DMS 273 treated with DMSO at 0.1 percent for 48 hours (cell line): ENCODE results near the gene PLXNA4.
"Not testable (repeated sequence)": the region's sequence is repeated elsewhere in the genome, so short reads cannot be mapped to it uniquely, and the experiment has no call there.

ENCODE experiments used
- DNase-seq: peaks from one replicate; lab custom pipeline; 2025; lab: John Stamatoyannopoulos, UW

Gene PLXNA4

DNA sequence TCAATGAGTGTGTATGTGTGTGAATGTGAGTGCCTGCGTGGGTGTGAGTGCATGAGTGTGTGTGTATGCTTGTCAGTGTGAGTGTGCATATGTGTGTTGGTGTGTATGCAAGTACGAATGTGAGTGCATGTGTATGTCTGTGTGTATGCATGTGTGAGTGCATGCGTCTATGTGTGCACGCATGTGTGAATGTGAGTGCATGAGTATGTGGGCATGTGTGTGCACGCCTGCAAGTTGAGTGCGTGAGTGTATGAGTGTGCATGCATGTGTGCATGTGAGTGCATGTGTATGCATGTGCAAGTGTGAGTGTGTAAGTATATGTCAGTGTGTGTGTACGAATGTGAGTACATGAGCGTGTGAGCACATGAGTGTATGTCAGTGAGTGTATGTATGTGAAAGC, 399.6 kb downstream of the PLXNA4 start:
- DNase-seq, result no peak

DNA sequence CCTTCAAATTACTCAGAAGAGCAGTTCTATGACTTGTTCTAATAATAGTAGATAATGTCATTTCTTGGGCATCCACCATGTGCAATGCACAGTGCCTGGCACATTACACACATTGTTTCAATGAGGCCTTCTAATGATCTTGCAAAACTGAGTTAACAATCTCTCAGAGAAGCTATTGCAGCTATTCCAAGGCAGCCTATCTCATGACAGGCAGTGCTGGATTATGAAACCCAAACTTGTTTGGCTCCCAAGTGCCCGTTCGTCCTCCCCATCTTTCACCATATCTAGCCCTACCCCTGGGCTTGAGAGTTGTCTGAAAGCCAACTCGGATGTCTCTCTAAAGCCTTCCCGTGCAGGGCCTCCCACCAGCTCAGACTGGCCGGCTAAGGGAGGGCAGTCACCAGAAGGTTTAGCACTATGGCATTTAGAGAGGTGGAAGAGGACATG, 405.1 kb downstream of the PLXNA4 start:
- no peak for DNase-seq

DNA sequence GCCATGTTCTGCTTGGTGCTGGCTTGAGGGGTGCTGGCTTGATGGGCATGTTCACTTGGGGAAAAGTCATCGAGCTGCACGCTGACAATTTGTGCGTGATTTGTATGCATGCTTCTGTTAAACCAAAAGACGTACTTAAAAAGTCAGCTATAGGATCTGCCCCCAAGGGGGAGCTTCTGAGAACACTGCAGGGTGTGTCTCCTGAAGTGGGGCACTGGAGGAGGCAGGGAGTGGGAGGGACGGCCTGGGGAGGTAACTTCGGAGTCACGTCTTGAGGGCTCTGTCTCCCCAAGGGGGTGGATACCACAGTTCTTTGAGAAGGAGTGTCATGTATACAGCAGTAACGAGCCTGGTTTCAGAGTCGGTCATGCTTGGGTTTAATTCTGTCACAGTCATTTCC, 406.5 kb downstream of the PLXNA4 start:
- DNase-seq, result no peak

DNA sequence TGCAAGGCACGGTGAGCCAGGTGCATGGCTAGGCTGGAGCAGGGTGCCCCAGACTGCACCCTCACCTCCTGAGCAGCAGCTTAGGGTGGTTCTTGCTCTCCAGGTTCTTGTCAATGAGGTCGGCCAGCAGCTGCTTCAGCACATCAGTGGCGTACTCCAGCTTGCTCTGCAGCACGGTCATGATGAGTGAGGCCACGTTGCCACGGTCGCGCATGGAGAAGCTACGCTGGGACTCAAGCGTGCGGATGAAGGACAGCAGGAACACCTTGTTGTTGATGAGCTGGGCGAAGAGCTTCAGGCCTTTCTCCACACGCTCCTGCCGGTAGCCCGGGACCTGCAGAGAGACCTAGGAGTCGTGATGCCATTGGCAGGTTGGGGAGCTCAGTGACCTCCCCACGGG, 408.0 kb downstream of the PLXNA4 start:
- DNase-seq, result no peak

DNA sequence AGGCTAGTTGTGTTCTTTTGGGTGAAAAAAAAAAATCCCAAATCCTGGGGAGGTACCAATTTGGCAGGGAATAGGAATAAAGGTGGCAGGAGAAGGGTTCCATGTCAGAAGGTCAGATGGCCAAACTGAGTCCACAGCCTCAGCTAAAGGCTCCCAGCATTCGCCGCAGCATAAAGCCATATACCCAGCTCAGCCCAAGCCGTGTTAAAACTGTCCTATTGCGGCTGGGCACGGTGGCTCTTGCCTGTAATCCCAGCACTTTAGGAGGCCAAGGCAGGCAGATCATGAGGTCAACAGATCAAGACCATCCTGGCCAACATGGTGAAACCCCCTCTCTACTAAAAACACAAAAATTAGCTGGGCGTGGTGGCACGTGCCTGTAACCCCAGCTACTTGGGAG, 410.6 kb downstream of the PLXNA4 start:
- DNase-seq, result not testable (repeated sequence)

DNA sequence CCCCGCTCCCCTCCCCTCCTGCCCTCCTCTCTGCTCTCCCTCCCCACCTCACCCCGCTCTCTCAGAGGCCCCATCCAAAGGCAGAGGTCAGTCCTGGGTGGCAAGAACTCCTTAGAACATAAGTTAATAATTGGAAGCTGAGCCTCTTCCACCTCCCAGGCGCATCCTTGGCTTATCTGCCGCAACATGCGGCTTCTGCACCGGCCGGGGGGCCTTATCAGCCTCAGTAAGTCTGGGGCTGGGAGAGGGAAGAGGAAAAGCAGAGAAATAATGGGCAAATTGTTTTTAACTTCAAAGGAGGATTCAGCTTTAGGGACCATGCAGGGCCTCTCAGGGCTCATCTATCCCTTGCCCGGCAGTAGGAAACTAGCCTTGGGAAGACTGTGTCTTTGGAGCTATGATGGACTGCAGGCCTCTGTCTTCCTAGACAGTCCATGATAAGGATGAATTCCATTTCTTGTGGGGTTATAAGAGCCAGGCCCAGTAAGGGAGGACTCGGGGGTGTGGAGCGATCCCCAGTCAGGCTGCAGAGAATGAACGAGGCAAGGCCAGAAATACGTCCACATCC, 411.6 kb downstream of the PLXNA4 start:
- no peak for DNase-seq

DNA sequence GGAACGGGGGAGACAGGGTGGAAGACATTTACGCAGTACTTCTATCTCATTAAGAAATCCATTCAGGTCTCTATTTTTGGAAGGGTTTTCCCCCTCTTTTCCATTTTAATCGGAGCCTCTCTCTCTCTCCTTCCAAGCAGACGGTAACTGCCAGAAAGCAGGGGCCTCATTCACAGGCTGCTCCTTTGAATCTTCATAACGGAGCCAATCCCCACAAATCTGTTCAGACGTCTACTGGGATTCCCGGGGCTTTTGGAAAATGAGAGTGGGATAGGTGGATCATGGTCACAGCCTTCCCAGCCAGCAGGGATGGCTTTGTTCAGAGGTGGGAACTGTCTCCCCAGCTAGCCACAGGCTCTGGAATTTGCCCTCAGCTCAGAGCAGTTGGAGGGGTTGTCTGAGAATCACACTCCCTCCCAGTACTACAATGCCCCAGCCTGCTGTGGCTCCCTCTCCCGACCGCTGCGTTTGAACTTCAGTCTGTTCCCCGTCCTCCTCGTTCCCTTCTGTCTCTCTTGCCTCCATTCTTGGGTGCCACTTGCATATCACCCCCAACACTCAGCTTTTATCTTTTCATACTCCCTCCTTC, 413.6 kb downstream of the PLXNA4 start:
- no peak for DNase-seq

DNA sequence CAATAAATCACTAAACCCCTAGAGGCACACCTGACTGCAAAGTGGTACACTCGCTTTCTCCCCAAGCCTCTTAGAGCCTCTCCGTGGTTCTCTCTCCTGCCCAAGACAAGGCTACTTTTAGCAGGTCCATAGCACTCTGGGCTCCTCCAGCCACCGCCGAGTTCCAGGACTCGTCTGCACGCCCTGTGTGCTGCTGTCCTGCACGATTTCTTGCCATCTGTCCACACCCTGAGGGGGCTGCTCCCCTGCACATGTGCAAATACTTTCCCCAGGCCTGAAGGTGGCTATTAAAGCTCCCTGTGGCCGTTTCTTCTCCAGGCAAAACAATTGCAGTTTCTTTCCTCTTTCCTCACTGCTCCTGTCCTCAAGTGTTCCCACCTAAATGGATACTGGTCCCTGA, 414.3 kb downstream of the PLXNA4 start:
- no peak for DNase-seq

DNA sequence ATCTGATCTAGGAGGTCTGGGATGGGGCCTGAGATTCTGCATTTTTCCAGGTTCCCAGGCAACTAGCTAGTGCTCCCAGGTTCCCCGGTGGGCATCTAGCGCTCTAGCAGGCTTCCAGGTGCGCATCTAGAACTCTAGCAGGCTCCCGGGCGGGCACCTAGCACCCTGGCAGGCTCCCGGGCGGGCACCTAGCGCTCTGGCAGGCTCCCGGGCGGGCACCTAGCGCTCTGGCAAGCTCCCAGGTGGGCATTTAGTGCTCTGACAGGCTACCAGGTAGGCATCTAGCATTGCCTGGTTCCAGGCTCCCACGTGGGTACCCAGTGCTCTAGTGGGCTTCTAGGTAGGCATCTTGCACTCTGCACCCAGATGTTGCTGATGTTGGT, 414.7 kb downstream of the PLXNA4 start:
- DNase-seq, result no peak

DNA sequence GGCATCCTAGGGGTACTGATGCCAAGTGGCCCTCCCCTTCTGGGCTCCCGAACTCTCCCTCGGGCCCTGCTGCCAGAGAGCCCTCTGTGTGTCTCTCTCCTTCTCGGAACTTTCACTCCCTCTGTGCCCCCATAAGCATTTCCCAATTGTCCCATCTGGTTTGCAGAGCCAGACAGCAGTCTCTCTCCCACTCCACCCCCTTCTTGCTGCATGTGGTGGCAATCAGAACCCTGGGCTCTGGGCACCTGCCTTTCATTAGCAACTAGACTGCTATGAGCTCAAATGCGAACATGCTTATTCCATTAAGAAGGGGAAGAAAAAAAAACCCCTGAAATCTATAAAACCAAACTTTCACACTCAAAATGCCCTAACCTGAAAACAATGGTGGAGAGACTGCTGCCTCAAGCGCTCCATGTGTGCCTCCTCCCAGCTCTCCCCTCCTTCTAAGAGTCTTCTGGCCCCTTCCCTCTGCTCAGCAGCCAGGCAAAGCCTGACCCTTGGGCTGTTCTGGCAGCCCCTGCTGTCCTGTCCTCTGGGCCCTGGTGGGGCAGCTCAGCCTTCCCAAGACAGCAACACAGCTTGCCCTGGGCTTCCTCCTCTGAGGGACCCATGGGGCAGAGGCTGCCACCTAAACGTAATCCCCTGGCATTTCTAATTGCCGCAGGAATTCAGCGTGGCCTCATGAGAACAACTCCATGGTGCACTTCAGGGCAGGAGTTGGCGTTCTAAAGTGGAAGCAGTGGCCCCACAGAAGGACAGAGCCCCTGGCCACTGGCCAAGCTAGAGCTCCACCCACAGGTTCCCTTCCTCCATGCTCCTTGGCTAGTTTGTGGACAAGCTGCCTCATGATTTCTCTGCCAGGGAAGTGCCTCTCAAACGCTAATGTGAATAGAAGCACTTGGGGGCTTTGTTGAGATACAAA, 415.4 kb downstream of the PLXNA4 start:
- no peak for DNase-seq

DNA sequence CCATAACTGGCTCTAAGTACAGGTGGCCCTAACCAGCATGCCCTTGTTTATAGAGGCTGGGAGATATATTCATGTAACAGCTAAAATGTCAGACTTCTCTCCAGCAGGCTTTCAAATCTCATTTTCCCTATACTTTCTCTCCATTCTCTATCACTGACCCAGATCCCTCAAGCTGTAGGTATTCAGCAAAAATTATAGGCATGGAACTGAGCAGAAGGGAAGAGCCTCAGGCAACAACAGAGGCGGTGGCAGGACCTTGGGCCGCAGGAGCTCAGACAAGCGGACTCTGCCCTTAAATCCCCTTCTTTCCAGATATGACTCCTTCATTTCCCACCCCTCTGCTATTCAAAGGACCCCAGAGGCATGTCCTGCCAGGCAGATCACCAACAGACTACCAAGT, 417.4 kb downstream of the PLXNA4 start:
- DNase-seq, result no peak

DNA sequence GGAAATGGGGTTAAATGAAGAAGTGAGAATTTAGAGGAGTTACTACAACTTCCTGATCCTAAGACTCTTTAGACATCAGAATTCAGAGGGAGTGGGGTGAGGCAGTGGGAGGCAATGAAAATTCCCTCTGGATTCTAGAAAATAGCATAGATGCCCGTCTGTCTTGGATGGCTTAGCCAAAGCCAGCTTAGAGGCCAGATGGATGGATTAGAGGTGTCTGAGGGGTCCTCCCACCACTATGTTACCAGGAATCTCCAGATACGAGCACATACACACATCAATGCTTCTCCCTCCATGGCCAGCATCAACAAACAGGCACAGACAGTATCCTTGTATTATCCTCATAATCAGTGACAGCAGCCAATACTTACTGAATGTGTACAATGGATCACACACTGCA, 418.1 kb downstream of the PLXNA4 start:
- DNase-seq, result no peak

DNA sequence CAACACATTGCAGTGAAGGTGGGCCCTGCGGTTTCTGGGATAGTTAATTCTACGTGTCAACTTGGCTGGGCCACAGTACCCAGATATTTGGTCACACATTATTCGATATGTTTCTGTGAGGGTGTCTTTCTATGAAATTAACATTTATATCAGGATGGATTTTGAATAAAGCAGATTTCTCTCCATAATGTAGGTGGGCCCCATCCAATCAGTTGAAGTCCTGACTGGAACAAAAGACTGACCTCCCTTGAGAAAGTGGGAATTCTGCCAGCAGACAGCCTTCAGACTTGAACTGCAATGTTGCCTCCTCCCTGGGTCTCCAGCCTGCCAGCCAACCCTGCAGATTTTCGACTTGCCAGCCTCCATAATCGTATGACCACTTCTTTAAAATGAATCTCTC, 420.6 kb downstream of the PLXNA4 start:
- DNase-seq, result no peak

DNA sequence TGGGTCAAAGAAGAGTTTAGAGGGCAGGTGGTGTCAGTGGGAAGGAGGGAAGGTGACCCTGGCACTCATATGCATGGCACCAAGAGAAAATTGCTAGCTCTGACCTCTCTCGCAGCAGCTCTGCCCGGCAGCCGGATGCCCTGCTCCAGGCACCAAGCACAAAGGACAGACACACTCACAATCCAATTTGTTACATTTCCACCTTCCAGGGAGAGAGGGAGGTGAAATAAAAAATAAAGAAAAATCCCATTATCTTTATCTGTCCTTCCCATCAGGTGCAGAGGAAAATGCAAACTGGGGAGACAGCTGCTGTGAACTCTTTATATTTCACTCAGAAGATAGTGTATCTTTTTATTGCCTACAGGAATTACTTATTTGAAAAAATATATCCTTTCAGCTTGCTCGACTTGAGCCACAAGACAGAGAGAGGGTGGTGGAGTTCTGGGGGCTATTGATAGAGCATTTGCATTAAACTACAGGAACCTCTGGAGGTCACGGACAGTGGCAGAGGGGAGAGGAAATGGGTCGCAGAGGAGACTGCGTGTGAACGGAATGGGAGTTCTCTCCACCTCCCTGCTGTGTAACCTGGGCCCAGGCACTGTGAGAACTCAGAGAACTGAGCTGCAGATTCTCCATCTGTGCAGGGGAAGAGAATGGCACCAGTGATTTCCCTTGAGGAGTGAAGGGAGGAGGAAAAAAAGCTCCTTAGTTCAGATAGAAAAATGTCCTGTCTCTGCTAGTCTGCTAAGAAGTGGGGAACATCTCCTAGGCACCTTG, 421.4 kb downstream of the PLXNA4 start:
- no peak for DNase-seq

DNA sequence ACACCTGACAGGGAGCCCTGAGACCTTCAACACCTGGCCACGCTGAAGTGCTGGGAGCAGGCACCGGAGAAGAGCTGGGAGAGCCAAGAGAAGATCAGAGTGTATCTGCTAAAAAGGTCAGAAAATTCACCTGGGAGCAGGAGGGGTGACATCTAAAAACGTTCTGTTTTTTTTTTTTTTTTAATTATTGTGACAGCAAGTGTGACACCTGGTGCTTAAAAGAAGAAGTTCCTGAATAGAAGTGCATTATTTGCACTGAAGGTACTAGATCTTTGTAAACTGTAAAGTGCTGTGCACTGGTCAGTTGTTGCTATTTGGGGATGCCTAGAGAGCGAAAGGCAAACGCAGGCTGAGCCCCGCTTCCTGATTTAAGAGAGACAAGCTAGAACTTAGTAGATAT, 422.0 kb downstream of the PLXNA4 start:
- DNase-seq, result no peak

DNA sequence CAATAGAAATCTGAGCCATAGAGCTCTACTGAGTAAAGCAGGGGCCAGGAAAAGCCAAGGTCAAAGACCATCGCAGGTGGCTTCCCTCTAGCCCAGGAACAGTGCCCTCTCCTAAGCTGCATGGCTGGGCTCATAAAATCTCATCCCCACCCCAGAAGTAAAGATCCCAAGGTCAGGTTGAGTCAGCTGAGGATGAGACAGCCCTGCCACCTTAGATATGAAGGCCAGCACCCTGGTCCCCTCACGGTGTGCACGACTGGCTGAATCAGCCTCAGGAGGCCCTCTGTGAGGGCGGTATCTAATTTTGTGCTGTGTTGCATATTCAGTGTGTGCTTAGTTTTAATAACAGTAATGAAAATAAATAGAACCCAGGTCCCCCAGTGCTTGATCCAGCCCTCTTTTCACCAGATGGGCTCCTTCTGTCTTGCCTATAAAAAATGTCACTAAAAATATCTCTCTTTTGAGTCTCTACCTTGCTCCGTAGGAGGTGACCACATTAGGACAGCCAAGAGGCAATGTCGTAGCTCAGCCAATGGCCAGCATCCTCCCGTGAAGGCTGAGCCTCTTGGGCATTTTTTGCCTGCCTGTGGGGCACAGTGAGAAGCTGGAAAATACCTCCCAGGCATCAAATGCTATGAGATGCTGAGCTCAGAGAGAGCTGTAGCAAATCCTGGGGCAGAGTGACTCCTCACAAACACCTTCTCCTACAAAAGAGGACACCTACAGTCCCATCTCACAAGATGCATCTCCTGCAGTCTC, 424.0 kb downstream of the PLXNA4 start:
- DNase-seq, result no peak

DNA sequence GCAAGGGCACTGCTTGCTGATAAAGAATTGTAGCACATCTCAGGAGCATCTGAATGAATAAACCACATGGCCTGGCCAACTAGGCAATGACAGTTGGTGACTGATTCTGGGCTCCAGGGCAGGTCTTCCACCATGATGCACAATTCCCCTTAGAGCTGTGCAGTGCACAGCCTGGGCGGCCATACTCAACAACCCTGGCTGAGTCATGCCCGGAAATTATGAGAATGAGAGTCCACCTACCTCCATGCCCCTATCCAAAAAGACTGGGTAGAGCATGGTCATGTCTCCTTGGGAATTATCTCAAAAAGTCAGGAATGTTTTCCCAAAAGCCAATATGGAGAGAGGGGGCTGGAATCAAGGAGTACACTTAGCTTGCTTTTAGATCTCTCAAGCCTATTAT, 425.6 kb downstream of the PLXNA4 start:
- no peak for DNase-seq

DNA sequence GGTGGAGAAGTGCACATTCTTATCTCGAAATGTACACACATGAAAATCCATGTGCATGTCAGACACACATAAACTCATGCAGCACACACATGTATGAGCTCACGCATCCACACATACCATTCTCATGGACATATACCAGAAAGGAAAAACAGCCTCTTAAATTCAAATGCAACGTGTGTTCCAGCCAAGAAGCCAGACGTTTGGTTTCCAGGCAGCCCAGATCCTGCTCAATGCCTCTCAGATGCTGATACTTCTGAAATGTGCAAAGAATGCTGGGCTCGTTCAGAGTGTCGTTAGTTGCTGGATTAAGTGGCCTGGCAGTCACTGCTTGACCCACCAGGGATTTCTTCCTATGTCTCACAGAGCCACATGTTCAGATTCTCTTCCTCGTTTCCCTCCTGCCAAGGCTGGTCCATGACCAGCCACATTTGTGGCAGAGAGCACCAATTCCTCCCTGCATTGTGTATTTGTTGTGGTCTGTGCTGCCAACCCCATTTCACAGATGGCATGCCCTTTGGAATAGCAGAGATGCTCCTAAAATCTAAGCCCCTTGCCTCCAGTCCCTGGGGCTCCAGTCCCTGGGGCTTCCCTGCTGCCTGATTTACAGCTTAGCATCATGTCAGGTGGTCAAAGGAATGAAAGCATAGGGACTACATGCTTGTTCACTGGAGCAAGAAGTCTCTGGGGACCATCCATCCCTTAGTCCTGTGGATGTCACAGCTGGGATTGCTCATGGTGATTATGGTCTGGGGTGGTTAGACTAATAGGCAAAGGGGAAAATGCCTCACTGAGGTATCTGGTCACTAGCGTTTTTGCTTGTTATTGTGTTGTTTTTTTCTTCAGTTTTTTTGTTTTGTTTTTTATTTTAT, 426.6 kb downstream of the PLXNA4 start:
- DNase-seq, result no peak

DNA sequence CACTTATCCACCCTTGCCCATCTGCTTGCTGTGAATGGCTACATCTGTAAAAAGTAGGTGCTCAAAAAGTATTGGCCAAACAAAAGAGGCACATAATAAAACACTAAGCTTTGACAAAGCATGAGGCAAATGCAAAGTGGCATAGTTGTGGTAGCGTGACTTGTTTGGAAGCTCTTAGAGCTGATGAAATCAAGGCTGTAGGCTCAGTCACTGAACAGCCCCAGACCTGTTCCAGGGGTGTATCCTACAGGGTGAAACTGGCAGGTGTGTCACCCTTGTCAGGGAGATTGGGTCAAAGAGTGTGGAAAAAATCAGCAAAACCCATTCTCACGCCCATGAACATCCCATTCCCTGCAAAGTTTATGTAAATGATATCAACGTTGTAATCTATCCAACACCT, 427.4 kb downstream of the PLXNA4 start:
- DNase-seq, result no peak

DNA sequence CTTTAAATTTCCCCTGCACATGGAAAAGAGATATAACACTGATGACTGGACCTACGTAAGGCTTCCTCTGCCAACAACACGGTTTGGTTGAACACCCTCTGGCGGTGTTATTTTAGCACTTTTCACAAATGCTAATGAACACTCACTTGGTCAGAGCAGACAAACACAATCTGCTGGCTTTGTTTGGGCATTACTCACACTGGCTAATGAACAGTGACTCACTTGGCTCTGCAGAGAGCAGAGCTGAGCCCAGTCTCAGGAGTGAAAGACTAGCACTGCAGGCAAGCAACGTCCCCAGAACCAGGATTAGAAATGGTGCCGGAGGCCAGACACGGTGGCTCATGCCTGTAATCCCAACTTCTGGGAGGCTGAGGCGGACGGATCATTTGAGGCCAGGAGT, 430.8 kb downstream of the PLXNA4 start:
- DNase-seq, result peak; percentile 93

DNA sequence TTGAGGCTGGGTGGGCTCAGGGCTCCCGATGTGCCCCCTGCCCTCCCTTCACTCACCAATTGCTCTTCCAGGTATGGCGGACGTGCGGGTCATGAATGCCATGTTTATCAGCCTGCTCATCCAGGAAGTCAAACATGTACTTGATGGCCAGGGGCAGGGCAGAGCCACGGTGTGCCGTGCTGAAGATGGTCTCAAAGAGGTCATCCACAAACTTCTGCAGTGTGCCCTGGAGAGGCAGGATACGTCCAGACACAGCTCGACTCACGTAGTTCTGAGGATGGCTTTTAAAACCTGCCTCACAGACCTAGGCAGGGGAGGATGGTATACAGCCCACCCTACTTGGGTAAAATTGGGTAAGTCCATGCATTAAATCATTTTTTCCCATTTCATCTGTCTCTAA, 431.2 kb downstream of the PLXNA4 start:
- no peak for DNase-seq
